A673 (cell line): ENCODE data around the gene GHRH. TPM values are rescaled to one million over a fixed set of nuclear protein-coding genes. Genes with fewer than 3 reads are reported as not detected.

Experiments used
- BruUV-seq: library from RNA; stranded (reverse); fragments of 400-500 nt; replicated peaks from 2 replicates; lab custom pipeline; 2021; lab: Mats Ljungman, UMichigan
- CTCF ChIA-PET: fragments of 300-600 bp; sonication (Branson Sonifier 250); formaldehyde crosslinking; loops from one replicate; lab custom pipeline; 2022; ENCODE audit warnings: antibody characterized with exemption; lab: Charles Lee
- POLR2A ChIA-PET: fragments of 300-600 bp; sonication (Branson Sonifier 250); formaldehyde crosslinking; loops from one replicate; lab custom pipeline; 2022; ENCODE audit warnings: antibody characterized with exemption; ENCODE audit not compliant: low non-redundant PET; lab: Charles Lee
- DNase-seq: peaks from one replicate; pipeline ENCODE4 v3.0.0-alpha.2; 2015; ENCODE audit warnings: low spot score
- H3K27ac ChIP-seq: fragments of 200-600 bp; sonication (generic); 2 replicates; pipeline ENCODE4 v1.5.1; 2016; ENCODE audit warnings: mixed run types, low read depth, mild to moderate bottlenecking, mixed read lengths, antibody characterized with exemption, low read length; ENCODE audit not compliant: poor library complexity, severe bottlenecking
- H3K27me3 ChIP-seq: fragments of 200-600 bp; sonication (generic); replicated peaks from 2 replicates; pipeline ENCODE4 v1.6.1; 2017; ENCODE audit warnings: mixed run types, low read depth, mild to moderate bottlenecking, mixed read lengths, antibody characterized with exemption, low read length; ENCODE audit not compliant: insufficient read depth, poor library complexity
- H3K36me3 ChIP-seq: fragments of 200-600 bp; sonication (generic); 2 replicates; pipeline ENCODE4 v1.6.1; 2016; ENCODE audit warnings: mixed run types, mild to moderate bottlenecking, mixed read lengths, antibody characterized with exemption, low read length; ENCODE audit not compliant: insufficient read depth, poor library complexity, severe bottlenecking
- H3K4me1 ChIP-seq: fragments of 200-600 bp; sonication (generic); 2 replicates; pipeline ENCODE4 v1.6.1; 2017; ENCODE audit warnings: mixed run types, mild to moderate bottlenecking, mixed read lengths, antibody characterized with exemption, low read length; ENCODE audit not compliant: insufficient read depth, poor library complexity, severe bottlenecking
- H3K4me3 ChIP-seq: fragments of 200-600 bp; sonication (generic); 2 replicates; pipeline ENCODE4 v1.5.1; 2016; ENCODE audit warnings: low read depth, mixed run types, mild to moderate bottlenecking, mixed read lengths, low read length; ENCODE audit not compliant: poor library complexity, severe bottlenecking
- H3K9me3 ChIP-seq: fragments of 200-600 bp; sonication (generic); 2 replicates; pipeline ENCODE4 v1.6.1; 2016; ENCODE audit warnings: mixed run types, low read depth, mild to moderate bottlenecking, mixed read lengths, antibody characterized with exemption, low read length; ENCODE audit not compliant: poor library complexity, severe bottlenecking
- CTCF ChIP-seq: fragments of 300-800, 200-600 bp; sonication (generic); conservative IDR thresholded peaks from 2 replicates; pipeline ENCODE4 v1.5.1; 2017; ENCODE audit warnings: low read depth, mild to moderate bottlenecking, antibody characterized with exemption, low read length, moderate library complexity, mixed read lengths
- EZH2 ChIP-seq: fragments of 200-600 bp; sonication (generic); IDR thresholded peaks from 2 replicates; pipeline ENCODE4 v1.6.1; 2017; ENCODE audit warnings: borderline replicate concordance, low read depth, mild to moderate bottlenecking, mixed read lengths, antibody characterized with exemption, low read length; ENCODE audit not compliant: poor library complexity, severe bottlenecking
- intact Hi-C: fragments of 100-400 bp; cut with micrococcal nuclease; formaldehyde crosslinking; loops from one replicate; pipeline ENCODE4 v1.10.0; 2022; ENCODE audit not compliant: unreplicated experiment
- total RNA-seq: library from RNA; stranded (reverse); gene quantifications from 2 replicates; pipeline ENCODE4 v1.2.3, GENCODE V29; 2021

The GHRH gene
- total RNA-seq, 1 experiment from 2014 or later, result not detected

GRCh38 chr20:37240337-37241067 is 21.1 kb downstream of the GHRH start:
- intact Hi-C loops, result no loop called here
- no peaks in the 10 kb centered on the region for H3K27me3 ChIP-seq
- CTCF ChIA-PET, result no interaction called here
- no peak overlapping the region for H3K4me3 ChIP-seq
- POLR2A ChIA-PET, result no interaction called here
- no peak for DNase-seq
- peaks cover 77% of the 10 kb centered on the region for H3K36me3 ChIP-seq
- no peak overlapping the region for H3K27ac ChIP-seq
- TF ChIP-seq EZH2, result no peak
- no peaks in the 10 kb centered on the region for H3K9me3 ChIP-seq
- no TSS peak for BruUV-seq
- H3K4me1 ChIP-seq, result no peaks in the 10 kb centered on the region

- H3K36me3 ChIP-seq, result peaks cover 88% of the 10 kb centered on the region
- H3K27me3 ChIP-seq, result no peaks in the 10 kb centered on the region
- ChIA-PET CTCF (no interaction called here), POLR2A (no interaction called here)
- H3K27ac ChIP-seq, result no peak overlapping the region
- no peak overlapping the region for H3K4me3 ChIP-seq
- intact Hi-C loops, result no loop called here
- BruUV-seq, result no TSS peak
- H3K9me3 ChIP-seq, result no peaks in the 10 kb centered on the region
- TF ChIP-seq CTCF, result no peak
- TF ChIP-seq EZH2, result no peak
- no peak for DNase-seq
- H3K4me1 ChIP-seq, result no peaks in the 10 kb centered on the region
Observed at GRCh38 chr20:37238935-37239451, 22.6 kb downstream of the GHRH start.

GRCh38 chr20:37238426-37238825 is 23.2 kb downstream of the GHRH start:
- Histone ChIP-seq H3K9me3 (no peaks in the 10 kb centered on the region), H3K4me3 (no peak overlapping the region), H3K27ac (no peak overlapping the region), H3K27me3 (no peaks in the 10 kb centered on the region), H3K36me3 (peaks cover 94% of the 10 kb centered on the region), H3K4me1 (no peaks in the 10 kb centered on the region)
- ChIA-PET CTCF (no interaction called here), POLR2A (no interaction called here)
- BruUV-seq, result no TSS peak
- TF ChIP-seq EZH2 (no peak), CTCF (no peak)
- intact Hi-C loops, result no loop called here
- no peak for DNase-seq

GRCh38 chr20:37237656-37238055 is 24.0 kb downstream of the GHRH start:
- ChIA-PET POLR2A (no interaction called here), CTCF (no interaction called here)
- intact Hi-C loops, result no loop called here
- Histone ChIP-seq H3K36me3 (peaks cover 95% of the 10 kb centered on the region), H3K9me3 (no peaks in the 10 kb centered on the region), H3K27ac (no peak overlapping the region), H3K4me1 (no peaks in the 10 kb centered on the region), H3K27me3 (no peaks in the 10 kb centered on the region), H3K4me3 (no peak overlapping the region)
- no peak for DNase-seq
- TF ChIP-seq CTCF (no peak), EZH2 (no peak)
- BruUV-seq, result no TSS peak
